SH-SY5Y (cell line): ENCODE results near the gene ASH1L.

ENCODE experiments used
- GATA2 ChIP-seq: IDR thresholded peaks from 2 replicates; pipeline ENCODE4 v1.6.1; 2011; ENCODE audit warnings: mild to moderate bottlenecking, low read depth, low read length
- GATA3 ChIP-seq: IDR thresholded peaks from 2 replicates; pipeline ENCODE4 v1.6.1; 2011; ENCODE audit warnings: low read depth, mild to moderate bottlenecking, low read length, moderate library complexity

Gene ASH1L

DNA sequence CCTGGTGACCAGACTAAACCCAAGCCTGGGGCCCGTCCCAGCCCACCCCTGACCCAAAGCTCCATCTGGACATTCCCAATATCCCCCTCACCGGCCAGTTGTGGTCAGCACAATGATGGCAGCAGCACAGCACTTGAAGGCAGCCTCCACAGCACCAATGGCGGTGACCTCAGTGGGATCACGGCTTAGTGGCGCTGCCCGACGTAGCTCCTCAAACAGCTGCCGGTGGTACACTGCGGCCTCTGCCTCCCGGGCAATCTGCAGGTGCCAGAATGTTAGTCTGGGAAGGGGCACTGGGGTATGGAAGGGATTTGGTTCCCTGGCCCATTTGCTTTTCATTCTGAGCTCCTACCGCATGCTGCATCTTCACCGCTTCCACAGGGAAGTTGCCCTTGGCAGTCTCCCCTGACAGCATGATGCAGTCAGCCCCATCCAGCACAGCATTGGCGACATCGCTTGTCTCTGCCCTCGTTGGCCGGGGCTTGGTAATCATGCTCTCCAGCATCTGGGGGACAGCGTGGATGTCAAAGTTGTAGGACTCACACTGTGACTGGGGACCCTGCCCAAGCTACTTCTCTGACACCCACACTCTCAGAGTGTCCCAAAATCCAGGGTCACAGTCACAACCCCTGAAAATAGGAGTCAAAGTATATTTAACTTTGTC, 269.4 kb downstream of the ASH1L start:
- TF ChIP-seq GATA3 (no peak), GATA2 (no peak)

- no peak for TF ChIP-seq GATA3
These were observed 274.5 kb downstream of the ASH1L start for GRCh38 chr1:155287987-155288543.

DNA sequence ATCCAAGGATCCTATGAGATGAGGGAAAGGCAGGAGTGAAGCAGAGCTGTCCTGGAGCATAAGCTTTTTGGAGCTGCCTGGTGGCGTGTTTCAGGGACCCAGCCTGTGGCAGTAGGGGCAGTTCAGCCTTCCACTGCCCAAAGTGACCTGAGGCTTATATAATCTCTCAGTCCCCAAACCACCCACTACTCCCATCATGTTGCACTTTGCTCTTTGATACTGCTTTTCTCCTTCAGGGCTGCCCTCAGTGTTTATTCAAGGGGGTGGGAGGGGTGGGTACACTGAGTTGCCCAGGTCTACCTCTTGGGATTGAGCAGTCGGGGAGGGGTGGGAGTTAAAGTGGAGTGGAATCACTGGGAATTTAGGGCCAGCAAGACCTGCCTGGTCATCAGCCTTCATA, 276.1 kb downstream of the ASH1L start:
- TF ChIP-seq GATA2 (no peak), GATA3 (no peak)

DNA sequence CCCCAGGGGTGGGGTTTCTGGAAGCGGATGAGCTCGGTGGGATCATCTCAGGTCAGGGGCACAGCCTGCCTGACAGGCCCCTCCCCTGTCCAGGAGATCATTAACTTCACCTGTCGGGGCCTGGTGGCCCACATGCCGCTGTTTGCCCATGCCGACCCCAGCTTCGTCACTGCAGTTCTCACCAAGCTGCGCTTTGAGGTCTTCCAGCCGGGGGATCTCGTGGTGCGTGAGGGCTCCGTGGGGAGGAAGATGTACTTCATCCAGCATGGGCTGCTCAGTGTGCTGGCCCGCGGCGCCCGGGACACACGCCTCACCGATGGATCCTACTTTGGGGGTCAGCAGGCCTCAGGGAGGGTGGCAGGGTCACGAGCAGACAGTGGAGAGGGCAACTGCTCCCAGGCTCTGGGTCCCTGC, 277.0 kb downstream of the ASH1L start:
- no peak for TF ChIP-seq GATA2
- TF ChIP-seq GATA3, result no peak
